Liver (tissue), 3 donors: ENCODE measurements around the gene TBC1D5.

Experiments used
- EGR1 ChIP-seq, 2 donors: IDR thresholded peaks; 2 replicates each; pipeline ENCODE4 v1.6.1; 2016 to 2018; ENCODE audit warnings: antibody characterized with exemption in 2 of 2, low read depth in 2 of 2
- FOXA1 ChIP-seq: IDR thresholded peaks from 2 replicates; pipeline ENCODE4 v1.6.1; 2016; ENCODE audit warnings: antibody characterized with exemption
- GABPA ChIP-seq, 2 donors: IDR thresholded peaks in 1 of 2; conservative IDR thresholded peaks in 1 of 2; 2 replicates each; pipeline ENCODE4 v1.6.1; 2016; ENCODE audit warnings: antibody characterized with exemption in 2 of 2, mild to moderate bottlenecking in 1 of 2, moderate library complexity in 1 of 2
- NR2F2 ChIP-seq: IDR thresholded peaks from 2 replicates; pipeline ENCODE4 v1.6.1; 2016; ENCODE audit warnings: antibody characterized with exemption
- RAD21 ChIP-seq, 2 donors: IDR thresholded peaks; 2 replicates each; pipeline ENCODE4 v1.6.1; 2016; ENCODE audit warnings: antibody characterized with exemption in 2 of 2, mild to moderate bottlenecking in 2 of 2
- SP1 ChIP-seq: IDR thresholded peaks from 2 replicates; pipeline ENCODE4 v1.6.1; 2018; ENCODE audit warnings: antibody characterized with exemption, mild to moderate bottlenecking
- TAF1 ChIP-seq: conservative IDR thresholded peaks from 2 replicates; pipeline ENCODE4 v1.6.1; 2016; ENCODE audit warnings: antibody characterized with exemption, mild to moderate bottlenecking
- YY1 ChIP-seq: IDR thresholded peaks from 2 replicates; pipeline ENCODE4 v1.6.1; 2016; ENCODE audit warnings: antibody characterized with exemption, mild to moderate bottlenecking
- TF ChIP-seq, protein P1 (sequence below): fragments of 150-350 bp; IDR thresholded peaks from 2 replicates; pipeline ENCODE4 v1.5.1; 2017; ENCODE audit warnings: improper control_type of control experiment, low read depth, low read length; ENCODE audit not compliant: missing input control
- TF ChIP-seq, protein P2 (sequence below): IDR thresholded peaks from 2 replicates; pipeline ENCODE4 v1.6.1; 2016; ENCODE audit warnings: antibody characterized with exemption
- TF ChIP-seq, protein P3 (sequence below): IDR thresholded peaks from 2 replicates; pipeline ENCODE4 v1.6.1; 2016; ENCODE audit warnings: antibody characterized with exemption
- TF ChIP-seq, protein P4 (sequence below): IDR thresholded peaks from 2 replicates; pipeline ENCODE4 v1.6.1; 2016; ENCODE audit warnings: antibody characterized with exemption
- TF ChIP-seq, protein P5 (sequence below): IDR thresholded peaks from 2 replicates; pipeline ENCODE4 v1.6.1; 2016; ENCODE audit warnings: antibody characterized with exemption, mild to moderate bottlenecking
- donor health status: healthy.
- donor health status: healthy.

DNA sequence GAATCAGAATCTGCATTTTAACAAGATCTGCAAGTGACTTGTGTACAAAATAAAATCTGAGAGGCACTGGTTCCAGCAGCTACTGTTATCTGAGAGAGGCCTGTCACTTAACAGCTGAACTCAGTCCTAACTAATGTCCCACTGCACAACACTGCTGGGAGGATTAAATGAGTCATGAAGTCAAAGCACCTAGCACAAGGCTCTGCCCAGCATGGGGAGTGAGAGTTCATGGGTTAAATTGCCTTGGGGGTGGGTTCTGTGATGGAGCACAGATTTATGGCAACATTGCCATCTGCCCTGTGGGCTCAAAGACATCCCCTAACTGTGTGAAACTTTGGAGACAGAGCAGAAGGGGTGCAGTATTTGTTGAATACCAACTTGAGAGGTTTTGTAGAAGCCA is 606.7 kb downstream of the TBC1D5 start:
- TF ChIP-seq, protein P1, sequence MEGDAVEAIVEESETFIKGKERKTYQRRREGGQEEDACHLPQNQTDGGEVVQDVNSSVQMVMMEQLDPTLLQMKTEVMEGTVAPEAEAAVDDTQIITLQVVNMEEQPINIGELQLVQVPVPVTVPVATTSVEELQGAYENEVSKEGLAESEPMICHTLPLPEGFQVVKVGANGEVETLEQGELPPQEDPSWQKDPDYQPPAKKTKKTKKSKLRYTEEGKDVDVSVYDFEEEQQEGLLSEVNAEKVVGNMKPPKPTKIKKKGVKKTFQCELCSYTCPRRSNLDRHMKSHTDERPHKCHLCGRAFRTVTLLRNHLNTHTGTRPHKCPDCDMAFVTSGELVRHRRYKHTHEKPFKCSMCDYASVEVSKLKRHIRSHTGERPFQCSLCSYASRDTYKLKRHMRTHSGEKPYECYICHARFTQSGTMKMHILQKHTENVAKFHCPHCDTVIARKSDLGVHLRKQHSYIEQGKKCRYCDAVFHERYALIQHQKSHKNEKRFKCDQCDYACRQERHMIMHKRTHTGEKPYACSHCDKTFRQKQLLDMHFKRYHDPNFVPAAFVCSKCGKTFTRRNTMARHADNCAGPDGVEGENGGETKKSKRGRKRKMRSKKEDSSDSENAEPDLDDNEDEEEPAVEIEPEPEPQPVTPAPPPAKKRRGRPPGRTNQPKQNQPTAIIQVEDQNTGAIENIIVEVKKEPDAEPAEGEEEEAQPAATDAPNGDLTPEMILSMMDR, result no peak
- TF ChIP-seq, protein P2, sequence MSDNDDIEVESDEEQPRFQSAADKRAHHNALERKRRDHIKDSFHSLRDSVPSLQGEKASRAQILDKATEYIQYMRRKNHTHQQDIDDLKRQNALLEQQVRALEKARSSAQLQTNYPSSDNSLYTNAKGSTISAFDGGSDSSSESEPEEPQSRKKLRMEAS, result no peak
- TF ChIP-seq, protein P3, sequence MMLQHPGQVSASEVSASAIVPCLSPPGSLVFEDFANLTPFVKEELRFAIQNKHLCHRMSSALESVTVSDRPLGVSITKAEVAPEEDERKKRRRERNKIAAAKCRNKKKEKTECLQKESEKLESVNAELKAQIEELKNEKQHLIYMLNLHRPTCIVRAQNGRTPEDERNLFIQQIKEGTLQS, result no peak
- no peak for TF ChIP-seq YY1
- no peak for TF ChIP-seq FOXA1
- no peak for TF ChIP-seq NR2F2
- TF ChIP-seq, protein P4, sequence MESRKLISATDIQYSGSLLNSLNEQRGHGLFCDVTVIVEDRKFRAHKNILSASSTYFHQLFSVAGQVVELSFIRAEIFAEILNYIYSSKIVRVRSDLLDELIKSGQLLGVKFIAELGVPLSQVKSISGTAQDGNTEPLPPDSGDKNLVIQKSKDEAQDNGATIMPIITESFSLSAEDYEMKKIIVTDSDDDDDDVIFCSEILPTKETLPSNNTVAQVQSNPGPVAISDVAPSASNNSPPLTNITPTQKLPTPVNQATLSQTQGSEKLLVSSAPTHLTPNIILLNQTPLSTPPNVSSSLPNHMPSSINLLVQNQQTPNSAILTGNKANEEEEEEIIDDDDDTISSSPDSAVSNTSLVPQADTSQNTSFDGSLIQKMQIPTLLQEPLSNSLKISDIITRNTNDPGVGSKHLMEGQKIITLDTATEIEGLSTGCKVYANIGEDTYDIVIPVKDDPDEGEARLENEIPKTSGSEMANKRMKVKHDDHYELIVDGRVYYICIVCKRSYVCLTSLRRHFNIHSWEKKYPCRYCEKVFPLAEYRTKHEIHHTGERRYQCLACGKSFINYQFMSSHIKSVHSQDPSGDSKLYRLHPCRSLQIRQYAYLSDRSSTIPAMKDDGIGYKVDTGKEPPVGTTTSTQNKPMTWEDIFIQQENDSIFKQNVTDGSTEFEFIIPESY, result no peak
- no peak for TF ChIP-seq GABPA (IDR thresholded peaks at IDR 0.05 in 1 of 2, conservative IDR thresholded peaks at IDR 0.05 in 1 of 2)
- TF ChIP-seq EGR1 (IDR thresholded peaks at IDR 0.05; ENCODE audit: low read depth in 2 of 2), result no peak
- TF ChIP-seq SP1, result no peak
- no peak for TF ChIP-seq TAF1
- TF ChIP-seq, protein P5, sequence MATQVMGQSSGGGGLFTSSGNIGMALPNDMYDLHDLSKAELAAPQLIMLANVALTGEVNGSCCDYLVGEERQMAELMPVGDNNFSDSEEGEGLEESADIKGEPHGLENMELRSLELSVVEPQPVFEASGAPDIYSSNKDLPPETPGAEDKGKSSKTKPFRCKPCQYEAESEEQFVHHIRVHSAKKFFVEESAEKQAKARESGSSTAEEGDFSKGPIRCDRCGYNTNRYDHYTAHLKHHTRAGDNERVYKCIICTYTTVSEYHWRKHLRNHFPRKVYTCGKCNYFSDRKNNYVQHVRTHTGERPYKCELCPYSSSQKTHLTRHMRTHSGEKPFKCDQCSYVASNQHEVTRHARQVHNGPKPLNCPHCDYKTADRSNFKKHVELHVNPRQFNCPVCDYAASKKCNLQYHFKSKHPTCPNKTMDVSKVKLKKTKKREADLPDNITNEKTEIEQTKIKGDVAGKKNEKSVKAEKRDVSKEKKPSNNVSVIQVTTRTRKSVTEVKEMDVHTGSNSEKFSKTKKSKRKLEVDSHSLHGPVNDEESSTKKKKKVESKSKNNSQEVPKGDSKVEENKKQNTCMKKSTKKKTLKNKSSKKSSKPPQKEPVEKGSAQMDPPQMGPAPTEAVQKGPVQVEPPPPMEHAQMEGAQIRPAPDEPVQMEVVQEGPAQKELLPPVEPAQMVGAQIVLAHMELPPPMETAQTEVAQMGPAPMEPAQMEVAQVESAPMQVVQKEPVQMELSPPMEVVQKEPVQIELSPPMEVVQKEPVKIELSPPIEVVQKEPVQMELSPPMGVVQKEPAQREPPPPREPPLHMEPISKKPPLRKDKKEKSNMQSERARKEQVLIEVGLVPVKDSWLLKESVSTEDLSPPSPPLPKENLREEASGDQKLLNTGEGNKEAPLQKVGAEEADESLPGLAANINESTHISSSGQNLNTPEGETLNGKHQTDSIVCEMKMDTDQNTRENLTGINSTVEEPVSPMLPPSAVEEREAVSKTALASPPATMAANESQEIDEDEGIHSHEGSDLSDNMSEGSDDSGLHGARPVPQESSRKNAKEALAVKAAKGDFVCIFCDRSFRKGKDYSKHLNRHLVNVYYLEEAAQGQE, result no peak
- no peak for TF ChIP-seq RAD21 (IDR thresholded peaks at IDR 0.05)
